Prostate gland (tissue), 1 donor: ENCODE data around the gene BTBD9.

ENCODE experiments used
- POLR2A ChIP-seq: fragments of 450-650 bp; IDR thresholded peaks from one replicate; pipeline ENCODE4 v1.6.1; 2016; ENCODE audit warnings: antibody characterized with exemption, mild to moderate bottlenecking
- POLR2AphosphoS5 ChIP-seq: sonication (generic); formaldehyde crosslinking; IDR thresholded peaks from one replicate; pipeline ENCODE4 v1.6.1; 2017; ENCODE audit warnings: antibody characterized with exemption

- TF ChIP-seq POLR2A (no peak), POLR2AphosphoS5 (no peak)
These were observed 454.0 kb downstream of the BTBD9 start for GRCh38 chr6:38185752-38186151.
